Fibroblast of lung (primary cell): ENCODE results near the gene TRAF5. TPM values are rescaled to one million over a fixed set of nuclear protein-coding genes. Genes with fewer than 3 reads are reported as not detected.

Source experiments
- DNase-seq, 2 donors: peaks; one replicate each; pipeline versions ENCODE4 v3.0.0 to v3.0.0-alpha.2; 2010; ENCODE audit warnings: low read depth in 2 of 2
- H2AFZ ChIP-seq: 2 replicates; pipeline ENCODE4 v1.5.1; 2012; ENCODE audit warnings: low read length, control low read depth, inconsistent platforms
- H3K27ac ChIP-seq: 2 replicates; pipeline ENCODE4 v1.5.1; 2011; ENCODE audit warnings: low read length, control low read depth; ENCODE audit not compliant: insufficient read depth
- H3K27me3 ChIP-seq: 2 replicates; pipeline ENCODE4 v1.5.1; 2011; ENCODE audit warnings: mild to moderate bottlenecking, low read length; ENCODE audit not compliant: control insufficient read depth, insufficient read depth
- H3K36me3 ChIP-seq: 2 replicates; pipeline ENCODE4 v1.5.1; 2011; ENCODE audit warnings: low read length; ENCODE audit not compliant: control insufficient read depth, insufficient read depth
- H3K4me1 ChIP-seq: 2 replicates; pipeline ENCODE4 v1.5.1; 2011; ENCODE audit warnings: low read length; ENCODE audit not compliant: control insufficient read depth, insufficient read depth; ENCODE audit errors: extremely low read depth
- H3K4me2 ChIP-seq: 2 replicates; pipeline ENCODE4 v1.5.1; 2011; ENCODE audit warnings: low read length, control low read depth; ENCODE audit not compliant: insufficient read depth; ENCODE audit errors: extremely low read depth
- H3K4me3 ChIP-seq, 4 experiments: fragments of 200-600 bp in 1 of 4; sonication (generic) in 1 of 4; replicated peaks in 1 of 4; 2 replicates each; pipeline ENCODE4 v1.5.1; 2011 to 2016; ENCODE audit warnings: low read length in 4 of 4, low read depth in 3 of 4, mild to moderate bottlenecking in 3 of 4, control low read depth in 2 of 4, inconsistent platforms in 1 of 4, mixed read lengths in 1 of 4; ENCODE audit not compliant: insufficient read depth in 1 of 4; ENCODE audit errors: control extremely low read depth in 1 of 4
- H3K79me2 ChIP-seq: 2 replicates; pipeline ENCODE4 v1.5.1; 2012; ENCODE audit warnings: mild to moderate bottlenecking, low read length, inconsistent platforms; ENCODE audit not compliant: control insufficient read depth, insufficient read depth
- H3K9ac ChIP-seq: 2 replicates; pipeline ENCODE4 v1.5.1; 2011; ENCODE audit warnings: mild to moderate bottlenecking, low read length, control low read depth; ENCODE audit not compliant: insufficient read depth
- H3K9me3 ChIP-seq: 2 replicates; pipeline ENCODE4 v1.5.1; 2012; ENCODE audit warnings: low read depth, low read length; ENCODE audit not compliant: control insufficient read depth, insufficient read depth
- H4K20me1 ChIP-seq: 2 replicates; pipeline ENCODE4 v1.5.1; 2011; ENCODE audit warnings: low read length; ENCODE audit not compliant: control insufficient read depth, insufficient read depth; ENCODE audit errors: extremely low read depth
- CTCF ChIP-seq, 2 donors: IDR thresholded peaks in 1 of 2; conservative IDR thresholded peaks in 1 of 2; 1 replicate in 1 of 2; 2 replicates in 1 of 2; pipeline ENCODE4 v1.5.1; 2011 to 2012; ENCODE audit warnings: low read length in 2 of 2, control low read depth in 1 of 2, inconsistent platforms in 1 of 2, low read depth in 1 of 2, mild to moderate bottlenecking in 1 of 2
- EZH2 ChIP-seq: IDR thresholded peaks from 2 replicates; pipeline ENCODE4 v1.5.1; 2012; ENCODE audit warnings: low read length, control low read depth, mild to moderate bottlenecking; ENCODE audit errors: missing control alignments
- polyA plus RNA-seq, 2 donors: library from polyadenylated mRNA; depleted of rRNA in 1 of 2; stranded (reverse) in 1 of 2; unstranded in 1 of 2; fragments of >200 nt; gene quantifications; 2 replicates each; pipeline ENCODE4 v1.2.1, GENCODE V29; 2011 to 2012; ENCODE audit warnings: missing spikeins in 1 of 2
- total RNA-seq: library from RNA; depleted of rRNA; stranded (reverse); fragments of >200 nt; gene quantifications from 2 replicates; pipeline ENCODE4 v1.2.1, GENCODE V29; 2014

TRAF5 gene
- total and polyA plus RNA-seq, 2 donors (not counting 1 experiment from before 2014, with no cell fraction given) = 13.5 to 20.9 TPM

- Histone ChIP-seq H3K4me1 (no peaks in the 10 kb centered on the region), H3K36me3 (peaks cover 2% of the 10 kb centered on the region), H3K27me3 (no peaks in the 10 kb centered on the region), H3K4me2 (no peak overlapping the region), H3K4me3 (no peak overlapping the region), H3K27ac (peak overlapping the region; percentile 15), H3K9me3 (no peaks in the 10 kb centered on the region), H3K9ac (no peak overlapping the region), H4K20me1 (no peaks in the 10 kb centered on the region), H2AFZ (no peak overlapping the region), H3K79me2 (no peaks in the 10 kb centered on the region)
- no peak for DNase-seq
- TF ChIP-seq EZH2 = no peak
- no peak for TF ChIP-seq CTCF (conservative IDR thresholded peaks at IDR 0.05 in 1 of 2, IDR thresholded peaks at IDR 0.05 in 1 of 2; ENCODE audit: low read depth in 1 of 2, low read length in 2 of 2)
Observed at GRCh38 chr1:211377539-211378450, 51.2 kb downstream of the TRAF5 start.

GRCh38 chr1:211378844-211379243 is 52.2 kb downstream of the TRAF5 start:
- no peaks in the 10 kb centered on the region for H3K79me2 ChIP-seq
- H4K20me1 ChIP-seq = no peaks in the 10 kb centered on the region
- H2AFZ ChIP-seq = no peak overlapping the region
- H3K36me3 ChIP-seq = peaks cover 2% of the 10 kb centered on the region
- peak; percentile 56 to 64 for DNase-seq
- H3K27ac ChIP-seq = no peak overlapping the region
- H3K4me2 ChIP-seq = no peak overlapping the region
- H3K4me3 ChIP-seq = no peak overlapping the region
- no peaks in the 10 kb centered on the region for H3K27me3 ChIP-seq
- no peaks in the 10 kb centered on the region for H3K9me3 ChIP-seq
- TF ChIP-seq CTCF (conservative IDR thresholded peaks at IDR 0.05 in 1 of 2, IDR thresholded peaks at IDR 0.05 in 1 of 2; ENCODE audit: low read depth in 1 of 2, low read length in 2 of 2) (no peak), EZH2 (no peak)
- no peaks in the 10 kb centered on the region for H3K4me1 ChIP-seq
- no peak overlapping the region for H3K9ac ChIP-seq

- no peak for DNase-seq
- Histone ChIP-seq H3K9ac (no peak overlapping the region), H3K4me2 (no peak overlapping the region), H3K4me3 (no peak overlapping the region), H2AFZ (no peak overlapping the region), H4K20me1 (no peaks in the 10 kb centered on the region), H3K36me3 (peaks cover under 1% of the 10 kb centered on the region), H3K79me2 (no peaks in the 10 kb centered on the region), H3K4me1 (no peaks in the 10 kb centered on the region), H3K9me3 (no peaks in the 10 kb centered on the region), H3K27me3 (no peaks in the 10 kb centered on the region), H3K27ac (no peak overlapping the region)
- TF ChIP-seq CTCF (conservative IDR thresholded peaks at IDR 0.05 in 1 of 2, IDR thresholded peaks at IDR 0.05 in 1 of 2; ENCODE audit: low read depth in 1 of 2, low read length in 2 of 2) (no peak), EZH2 (no peak)
Observed at GRCh38 chr1:211379446-211379845, 52.8 kb downstream of the TRAF5 start.
